Body of pancreas (tissue), 4 donors: ENCODE data around the gene COL5A1. TPM values are rescaled to one million over a fixed set of nuclear protein-coding genes. Genes with fewer than 3 reads are reported as not detected.
A peak's percentile ranks its signal among the peaks of the same experiment; 100 is the strongest.

Experiments
- ATAC-seq: fragments of 150-250 bp; one replicate; pipeline ENCODE4 v1.9.1; 2016
- DNase-seq, 4 donors: peaks; one replicate each; pipeline ENCODE4 v3.0.0-alpha.2; 2019
- H3K27ac ChIP-seq, 4 donors: fragments of 200-600 bp; sonication (generic); 1 replicate in 3 of 4; 2 replicates in 1 of 4; pipeline versions ENCODE4 v1.5.1 to v1.6.1; 2016 to 2019; ENCODE audit warnings: mild to moderate bottlenecking in 1 of 4, mixed read lengths in 1 of 4, moderate library complexity in 1 of 4
- H3K27me3 ChIP-seq, 2 donors: fragments of 200-600 bp; sonication (generic); one replicate each; pipeline ENCODE4 v1.6.0; 2016; ENCODE audit warnings: mild to moderate bottlenecking in 1 of 2
- H3K36me3 ChIP-seq, 2 donors: fragments of 200-600 bp; sonication (generic); replicated peaks in 1 of 2; 2 replicates each; pipeline ENCODE4 v1.5.1; 2016; ENCODE audit warnings: low read depth in 2 of 2; ENCODE audit not compliant: insufficient read depth in 1 of 2
- H3K4me1 ChIP-seq: fragments of 200-600 bp; sonication (generic); one replicate; pipeline ENCODE4 v1.6.0; 2016
- H3K4me3 ChIP-seq, 2 donors: fragments of 200-600 bp; sonication (generic); 1 replicate in 1 of 2; 2 replicates in 1 of 2; pipeline ENCODE4 v1.5.1; 2016 to 2019
- H3K9me3 ChIP-seq, 3 donors: fragments of 200-600 bp; sonication (generic); 1 replicate in 2 of 3; 2 replicates in 1 of 3; pipeline ENCODE4 v1.5.1; 2016
- POLR2A ChIP-seq, 3 donors: fragments of 450-650 bp; IDR thresholded peaks; one replicate each; pipeline ENCODE4 v1.6.1; 2016; ENCODE audit warnings: antibody characterized with exemption in 3 of 3, mild to moderate bottlenecking in 2 of 3
- WGBS, 2 donors: methylation state at CpG; one replicate each; pipeline ENCODE4 v1.1.5; 2017; 5-methylcytosine and 5-hydroxymethylcytosine counted together
- intact Hi-C: fragments of 100-400 bp; cut with DNase I; formaldehyde crosslinking; loops from one replicate; pipeline ENCODE4 v1.15.1; 2023
- total RNA-seq, 2 donors: library from RNA; depleted of rRNA; stranded (reverse); fragments of >200 nt; gene quantifications; one replicate each; pipeline ENCODE4 v1.1.0, GENCODE V29; 2016
- TF ChIP-seq, protein P1 (sequence below), 7 experiments: fragments of 450-650 bp in 4 of 7; fragments of 200-600 bp in 3 of 7; sonication (generic) in 3 of 7; IDR thresholded peaks; one replicate each; pipeline ENCODE4 v1.5.1; 2016 to 2019; ENCODE audit warnings: antibody characterized with exemption in 7 of 7

Gene COL5A1
- total RNA-seq, 2 donors from 2014 or later: 7.0 to 14.5 TPM

DNA sequence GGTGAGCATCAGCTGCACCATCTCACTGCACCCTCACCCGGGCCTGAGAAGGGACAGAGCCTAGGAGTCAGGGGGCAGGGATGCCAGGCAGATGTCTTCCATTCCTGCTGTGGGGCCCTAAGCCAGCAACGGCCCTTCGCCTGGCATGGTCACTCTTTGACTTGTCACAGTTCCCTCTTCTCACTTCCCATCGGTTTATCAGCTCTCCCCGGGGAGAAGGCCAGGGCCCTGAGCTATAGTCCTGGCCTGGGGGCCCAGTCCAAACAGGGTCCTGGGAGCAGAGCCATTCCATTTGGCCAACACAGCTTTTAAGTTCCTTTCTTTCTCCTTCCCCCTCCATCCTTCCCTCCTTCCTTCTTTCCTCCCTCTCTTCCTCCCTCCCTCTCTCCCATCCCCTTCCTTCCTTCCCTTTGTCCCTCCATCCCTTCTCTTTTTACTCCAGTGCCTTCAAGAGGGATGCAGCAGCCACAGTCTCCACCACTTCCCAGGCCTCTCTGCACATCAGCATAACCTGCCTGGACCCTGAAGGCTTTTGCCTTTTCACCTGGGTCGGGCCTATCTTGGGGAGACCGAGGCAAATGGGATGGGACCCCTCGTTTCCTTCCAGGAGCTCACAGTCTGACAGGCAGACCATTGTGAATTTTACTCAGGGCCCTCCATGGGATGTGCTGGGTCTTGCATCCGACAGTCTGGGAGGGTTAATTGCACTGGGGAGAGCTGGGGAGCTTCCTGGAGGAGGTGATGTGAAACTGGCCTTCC lies 4.2 kb downstream of the COL5A1 start:
- Histone ChIP-seq H3K27ac (peak overlapping the region in 1 of 4 donors; percentile 36), H3K27me3 (peaks cover 0 to 12% of the 10 kb centered on the region in 2 donors), H3K4me1 (peaks cover 18% of the 10 kb centered on the region), H3K4me3 (no peak overlapping the region), H3K36me3 (no peaks in the 10 kb centered on the region), H3K9me3 (no peaks in the 10 kb centered on the region)
- no peak for TF ChIP-seq POLR2A (IDR thresholded peaks at IDR 0.05)
- TF ChIP-seq, protein P1, sequence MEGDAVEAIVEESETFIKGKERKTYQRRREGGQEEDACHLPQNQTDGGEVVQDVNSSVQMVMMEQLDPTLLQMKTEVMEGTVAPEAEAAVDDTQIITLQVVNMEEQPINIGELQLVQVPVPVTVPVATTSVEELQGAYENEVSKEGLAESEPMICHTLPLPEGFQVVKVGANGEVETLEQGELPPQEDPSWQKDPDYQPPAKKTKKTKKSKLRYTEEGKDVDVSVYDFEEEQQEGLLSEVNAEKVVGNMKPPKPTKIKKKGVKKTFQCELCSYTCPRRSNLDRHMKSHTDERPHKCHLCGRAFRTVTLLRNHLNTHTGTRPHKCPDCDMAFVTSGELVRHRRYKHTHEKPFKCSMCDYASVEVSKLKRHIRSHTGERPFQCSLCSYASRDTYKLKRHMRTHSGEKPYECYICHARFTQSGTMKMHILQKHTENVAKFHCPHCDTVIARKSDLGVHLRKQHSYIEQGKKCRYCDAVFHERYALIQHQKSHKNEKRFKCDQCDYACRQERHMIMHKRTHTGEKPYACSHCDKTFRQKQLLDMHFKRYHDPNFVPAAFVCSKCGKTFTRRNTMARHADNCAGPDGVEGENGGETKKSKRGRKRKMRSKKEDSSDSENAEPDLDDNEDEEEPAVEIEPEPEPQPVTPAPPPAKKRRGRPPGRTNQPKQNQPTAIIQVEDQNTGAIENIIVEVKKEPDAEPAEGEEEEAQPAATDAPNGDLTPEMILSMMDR (IDR thresholded peaks at IDR 0.05): no peak
- WGBS, 2 donors: 34 to 47% methylated on average over 8 to 9 of the region's 9 CpGs
- DNase-seq (no peak), ATAC-seq (no peak)
- intact Hi-C loops: no loop called here

DNA sequence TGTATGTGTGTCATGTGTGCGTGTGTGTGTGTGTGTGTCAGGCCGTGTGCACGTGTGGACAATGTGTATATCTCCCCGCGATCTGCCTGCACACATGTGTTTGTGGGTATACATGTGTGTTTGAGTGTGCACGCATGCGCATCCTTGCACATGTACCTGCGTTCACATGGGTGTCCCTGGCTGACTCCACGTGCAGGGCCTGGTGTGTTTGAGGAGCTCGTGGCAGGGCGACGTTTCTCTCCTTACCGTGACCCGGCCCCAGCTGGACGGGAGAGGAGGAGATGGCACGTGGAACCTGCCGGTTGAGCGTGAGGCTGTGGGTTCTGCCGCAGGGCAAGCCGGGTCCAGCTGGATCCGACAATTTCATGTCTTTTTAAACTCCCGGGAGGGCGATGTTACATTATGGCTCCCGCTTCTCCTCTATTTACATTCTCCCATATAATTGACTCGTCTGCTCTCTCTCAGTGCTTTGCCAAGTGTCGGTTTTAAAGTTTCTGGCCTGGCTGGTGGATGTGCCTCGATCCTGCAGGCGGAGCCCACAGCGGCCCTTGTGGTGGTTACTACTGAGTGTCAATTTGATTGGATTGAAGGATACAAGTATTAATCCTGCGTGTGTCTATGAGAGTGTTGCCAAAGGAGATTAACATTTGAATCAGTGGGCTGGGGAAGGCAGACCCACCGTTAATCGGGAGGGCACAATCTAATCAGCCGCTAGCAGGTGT lies 5.9 kb downstream of the COL5A1 start:
- DNase-seq (no peak), ATAC-seq (no peak)
- peaks cover 0 to 12% of the 10 kb centered on the region in 2 donors for H3K27me3 ChIP-seq
- no peak overlapping the region for H3K4me3 ChIP-seq
- 71 to 74% methylated on average over 31 to 33 of the region's 33 CpGs for WGBS, 2 donors
- peaks cover 6% of the 10 kb centered on the region for H3K4me1 ChIP-seq
- no peaks in the 10 kb centered on the region for H3K36me3 ChIP-seq
- intact Hi-C loops: no loop called here
- H3K27ac ChIP-seq: no peak overlapping the region
- no peaks in the 10 kb centered on the region for H3K9me3 ChIP-seq
- TF ChIP-seq, protein P1 (IDR thresholded peaks at IDR 0.05): no peak
- no peak for TF ChIP-seq POLR2A (IDR thresholded peaks at IDR 0.05)

DNA sequence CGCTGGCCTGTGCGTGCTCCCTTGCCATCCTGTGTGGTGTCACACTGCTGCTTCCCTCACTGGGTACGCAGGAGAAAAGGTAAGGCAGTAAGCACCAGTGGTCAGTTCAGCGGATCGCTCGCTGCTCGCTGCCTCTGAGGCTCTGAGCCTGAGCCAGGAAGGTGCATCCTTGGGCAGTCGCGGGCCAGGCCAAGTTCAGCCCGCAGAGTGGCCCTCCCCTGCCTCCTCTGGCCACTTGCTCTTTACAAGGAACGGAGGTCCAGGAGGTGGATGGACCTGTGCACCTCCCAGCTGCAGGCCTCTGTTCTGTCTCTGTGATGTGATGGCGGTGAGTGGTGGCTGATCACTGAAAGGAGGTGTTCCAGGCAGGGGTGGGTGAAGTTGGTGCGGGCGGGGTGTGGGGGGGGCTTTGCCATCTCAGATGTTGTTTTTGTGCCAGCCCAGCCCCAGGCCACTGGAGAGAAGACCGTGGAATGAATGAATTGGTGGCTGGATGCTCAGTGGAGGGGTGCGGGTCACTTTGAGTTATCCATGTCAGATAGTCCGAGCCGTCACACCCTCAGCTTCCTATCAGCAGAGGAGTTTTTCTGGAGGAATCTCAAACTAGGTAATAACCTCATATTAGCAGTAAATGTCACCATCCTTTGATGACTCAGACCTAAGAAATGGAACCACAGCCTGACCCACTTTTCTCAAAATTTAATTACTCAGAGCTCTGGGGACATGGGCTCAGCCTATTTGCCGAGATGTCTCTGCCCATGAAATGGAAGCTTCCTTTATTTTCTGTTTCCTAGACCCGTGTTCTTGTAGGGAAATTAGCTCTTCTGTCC lies 7.3 kb downstream of the COL5A1 start:
- Histone ChIP-seq H3K4me3 (no peak overlapping the region), H3K27me3 (peaks cover 0 to 5% of the 10 kb centered on the region in 2 donors), H3K36me3 (no peaks in the 10 kb centered on the region), H3K9me3 (no peaks in the 10 kb centered on the region), H3K27ac (no peak overlapping the region), H3K4me1 (peaks cover 6% of the 10 kb centered on the region)
- 65 to 74% methylated on average over 12 to 20 of the region's 20 CpGs for WGBS, 2 donors
- ATAC-seq: no peak
- intact Hi-C loops: no loop called here
- no peak for DNase-seq
- TF ChIP-seq POLR2A (IDR thresholded peaks at IDR 0.05): no peak
- TF ChIP-seq, protein P1 (IDR thresholded peaks at IDR 0.05): no peak

DNA sequence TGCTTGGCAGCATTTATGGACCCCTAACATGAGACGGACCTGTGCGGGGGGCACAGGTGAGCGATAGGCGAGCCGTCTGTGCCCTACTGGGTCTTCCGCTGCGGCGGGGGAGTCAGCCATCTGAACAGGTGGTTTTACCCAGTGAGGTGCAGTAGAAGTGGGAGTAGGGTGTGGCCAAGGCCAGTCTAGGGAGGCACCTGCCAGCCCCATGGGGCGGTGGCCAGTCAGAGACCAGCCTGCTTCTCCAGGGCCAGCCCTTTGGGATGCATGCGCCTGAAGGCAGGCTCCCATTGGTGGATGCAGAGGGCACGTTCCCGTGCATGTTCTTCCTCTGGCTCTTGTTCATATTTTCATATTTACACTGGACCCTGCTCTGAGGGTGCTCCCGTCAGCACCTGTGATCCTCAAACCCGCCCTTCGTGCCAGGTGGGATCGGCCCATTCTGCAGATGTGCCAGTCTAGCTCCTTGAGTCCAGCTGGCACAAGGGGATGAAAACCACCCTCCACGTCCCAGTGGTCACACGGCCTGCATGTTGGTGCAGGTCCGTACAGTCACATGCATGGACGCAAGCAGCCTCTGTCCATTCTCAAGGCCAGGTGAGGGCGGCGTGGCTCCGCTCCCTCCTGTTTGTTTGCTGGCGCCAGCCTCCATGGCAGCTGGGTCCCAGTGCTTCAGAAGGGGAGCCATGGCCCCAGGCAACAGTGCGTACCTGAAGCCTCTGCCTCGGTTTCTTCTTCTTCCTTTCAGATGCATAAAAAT lies 9.0 kb downstream of the COL5A1 start:
- Histone ChIP-seq H3K27me3 (peaks cover 0 to 5% of the 10 kb centered on the region in 2 donors), H3K36me3 (no peaks in the 10 kb centered on the region), H3K9me3 (no peaks in the 10 kb centered on the region), H3K4me3 (no peak overlapping the region), H3K4me1 (no peaks in the 10 kb centered on the region), H3K27ac (no peak overlapping the region)
- intact Hi-C loops: no loop called here
- TF ChIP-seq, protein P1 (IDR thresholded peaks at IDR 0.05): no peak
- no peak for TF ChIP-seq POLR2A (IDR thresholded peaks at IDR 0.05)
- no peak for ATAC-seq
- WGBS, 2 donors: 75 to 79% methylated on average over 15 to 26 of the region's 26 CpGs
- DNase-seq: no peak
